Astrocyte (in vitro differentiated cells and primary cell): ENCODE measurements around the gene VPS11.

Experiments used
- EZH2 ChIP-seq: IDR thresholded peaks from 2 replicates; pipeline ENCODE4 v1.6.1; 2012; ENCODE audit warnings: mild to moderate bottlenecking, low read length, inconsistent platforms; ENCODE audit not compliant: insufficient read depth
- TF ChIP-seq, protein P1 (sequence below): IDR thresholded peaks from 2 replicates; pipeline ENCODE4 v1.5.1; 2011; ENCODE audit warnings: low read depth, mild to moderate bottlenecking, inconsistent platforms, low read length, moderate library complexity; ENCODE audit not compliant: insufficient read depth

DNA sequence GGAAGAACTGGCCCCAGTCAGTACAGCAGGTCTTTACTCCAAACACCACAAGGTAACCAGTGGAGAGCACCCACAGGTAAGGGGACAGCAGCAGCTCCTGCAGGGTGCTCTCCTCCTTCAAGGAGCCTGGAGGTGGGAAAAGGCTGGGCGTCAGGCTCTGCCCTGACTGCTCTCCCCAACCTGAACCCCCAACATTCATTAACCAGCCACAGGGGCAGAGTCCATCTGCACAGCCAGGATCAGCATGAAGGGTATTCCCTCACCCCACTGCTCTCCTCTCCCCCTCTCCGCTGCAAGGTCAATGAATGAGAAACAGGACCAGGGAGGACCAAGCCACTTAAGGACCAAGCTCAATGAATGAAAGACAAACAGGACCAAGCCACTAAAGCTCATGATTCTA lies 40.6 kb upstream of the VPS11 start:
- TF ChIP-seq EZH2 = no peak
- TF ChIP-seq, protein P1, sequence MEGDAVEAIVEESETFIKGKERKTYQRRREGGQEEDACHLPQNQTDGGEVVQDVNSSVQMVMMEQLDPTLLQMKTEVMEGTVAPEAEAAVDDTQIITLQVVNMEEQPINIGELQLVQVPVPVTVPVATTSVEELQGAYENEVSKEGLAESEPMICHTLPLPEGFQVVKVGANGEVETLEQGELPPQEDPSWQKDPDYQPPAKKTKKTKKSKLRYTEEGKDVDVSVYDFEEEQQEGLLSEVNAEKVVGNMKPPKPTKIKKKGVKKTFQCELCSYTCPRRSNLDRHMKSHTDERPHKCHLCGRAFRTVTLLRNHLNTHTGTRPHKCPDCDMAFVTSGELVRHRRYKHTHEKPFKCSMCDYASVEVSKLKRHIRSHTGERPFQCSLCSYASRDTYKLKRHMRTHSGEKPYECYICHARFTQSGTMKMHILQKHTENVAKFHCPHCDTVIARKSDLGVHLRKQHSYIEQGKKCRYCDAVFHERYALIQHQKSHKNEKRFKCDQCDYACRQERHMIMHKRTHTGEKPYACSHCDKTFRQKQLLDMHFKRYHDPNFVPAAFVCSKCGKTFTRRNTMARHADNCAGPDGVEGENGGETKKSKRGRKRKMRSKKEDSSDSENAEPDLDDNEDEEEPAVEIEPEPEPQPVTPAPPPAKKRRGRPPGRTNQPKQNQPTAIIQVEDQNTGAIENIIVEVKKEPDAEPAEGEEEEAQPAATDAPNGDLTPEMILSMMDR = no peak
